Measurements from ENCODE around the gene TP53TG5.

TP53TG5 gene

GRCh38 chr20:45378191-45378590, at the start of gene TP53TG5:
TSS of gene TP53TG5 (minus strand) at chr20:45378325. CDS start at chr20:45378236, 89 bp downstream.
- no peak for DNase-seq (ENCODE audit: low read depth in 2 of 2)

- no peak for DNase-seq (ENCODE audit: low read depth in 2 of 2)
Measured at GRCh38 chr20:45427236-45428149, 49.4 kb upstream of the TP53TG5 start.

- DNase-seq (ENCODE audit: low read depth in 2 of 2) = no peak
Measured at GRCh38 chr20:45426320-45427016, 48.3 kb upstream of the TP53TG5 start.

GRCh38 chr20:45425561-45425960, 47.4 kb upstream of the TP53TG5 start:
- DNase-seq (ENCODE audit: low read depth in 2 of 2) = no peak

GRCh38 chr20:45423700-45424099, 45.6 kb upstream of the TP53TG5 start:
- no peak for DNase-seq (ENCODE audit: low read depth in 2 of 2)

- no peak for DNase-seq (ENCODE audit: low read depth in 2 of 2)
Measured at GRCh38 chr20:45420125-45420524, 42.0 kb upstream of the TP53TG5 start.

- DNase-seq (ENCODE audit: low read depth in 2 of 2) = no peak
Measured at GRCh38 chr20:45419188-45420091, 41.3 kb upstream of the TP53TG5 start.

- DNase-seq (ENCODE audit: low read depth in 2 of 2) = no peak
Measured at GRCh38 chr20:45416917-45417316, 38.8 kb upstream of the TP53TG5 start.

GRCh38 chr20:45415822-45416637, 37.9 kb upstream of the TP53TG5 start, which contains the start of gene PIGT:
TSS of gene PIGT (plus strand) at chr20:45416141. CDS start at chr20:45416157, 16 bp downstream.
- peak; percentile 73 to 83 for DNase-seq (ENCODE audit: low read depth in 2 of 2)

- DNase-seq (ENCODE audit: low read depth in 2 of 2) = no peak
Measured at GRCh38 chr20:45413479-45413878, 35.4 kb upstream of the TP53TG5 start.

GRCh38 chr20:45412653-45413052, 34.5 kb upstream of the TP53TG5 start:
- no peak for DNase-seq (ENCODE audit: low read depth in 2 of 2)

GRCh38 chr20:45410887-45411286, 32.8 kb upstream of the TP53TG5 start:
- DNase-seq (ENCODE audit: low read depth in 2 of 2) = no peak

- no peak for DNase-seq (ENCODE audit: low read depth in 2 of 2)
Measured at GRCh38 chr20:45409521-45410272, 31.6 kb upstream of the TP53TG5 start.

GRCh38 chr20:45408646-45409213, 30.6 kb upstream of the TP53TG5 start:
- DNase-seq (ENCODE audit: low read depth in 2 of 2) = no peak

- DNase-seq (ENCODE audit: low read depth in 2 of 2) = no peak
Measured at GRCh38 chr20:45407783-45408645, 29.9 kb upstream of the TP53TG5 start, which contains the start of gene DBNDD2. TSS of gene DBNDD2 (plus strand) at chr20:45408289. CDS start at chr20:45408468, 179 bp downstream.

- DNase-seq (ENCODE audit: low read depth in 2 of 2) = no peak
Measured at GRCh38 chr20:45407067-45407745, 29.1 kb upstream of the TP53TG5 start.

- DNase-seq (ENCODE audit: low read depth in 2 of 2) = peak in 1 of 2 donors; percentile 28
Measured at GRCh38 chr20:45406260-45407066, 28.3 kb upstream of the TP53TG5 start.
